ENCODE results near the gene GIT2.
"Not testable (repeated sequence)": the region's sequence is repeated elsewhere in the genome, so short reads cannot be mapped to it uniquely, and the experiment has no call there.

Gene GIT2

GRCh38 chr12:109947521-109947920 lies 48.6 kb downstream of the GIT2 start:
- in situ Hi-C loops (cut with MboI; ENCODE audit: low sequenced_read_pairs), result no loop called here

DNA sequence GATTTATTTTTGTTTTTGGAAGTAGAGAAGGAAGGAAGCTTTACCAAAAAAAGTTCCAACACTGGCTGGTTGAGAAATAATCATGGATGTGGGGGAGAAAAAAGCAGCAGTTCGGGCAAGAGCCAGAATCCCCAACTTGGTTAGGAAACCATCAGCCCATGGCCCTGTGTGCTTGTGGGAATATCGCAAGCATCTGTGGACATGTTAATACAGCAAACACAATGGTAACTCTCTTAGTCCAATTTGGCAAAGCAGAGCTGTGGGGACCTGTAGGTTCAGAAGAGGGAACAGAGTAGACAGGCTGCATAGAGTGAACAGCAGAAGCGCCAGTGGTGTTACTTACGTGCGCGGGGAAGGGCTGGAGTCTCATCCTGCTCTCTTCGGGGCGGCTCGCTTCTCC lies 49.3 kb downstream of the GIT2 start:
- in situ Hi-C loops (cut with MboI; ENCODE audit: low sequenced_read_pairs), result no loop called here

DNA sequence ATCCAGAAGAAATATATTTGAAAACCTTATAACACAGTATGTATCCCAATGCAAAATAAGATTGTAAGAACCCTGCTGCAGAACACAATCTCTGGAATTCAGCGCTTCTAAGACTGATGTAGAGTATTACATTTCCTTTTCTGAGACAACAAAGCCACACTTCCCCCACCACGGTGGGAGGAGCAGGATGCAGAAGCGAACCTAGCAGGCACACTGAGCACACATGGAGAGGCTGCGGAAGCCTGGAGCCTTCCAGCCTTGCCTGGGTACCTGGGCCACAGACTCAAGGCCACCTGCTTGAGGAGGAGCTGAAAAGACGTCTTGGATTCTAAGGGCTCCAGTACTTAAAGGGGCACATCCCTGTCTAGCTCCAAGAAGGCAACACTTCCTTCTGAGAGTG lies 49.7 kb downstream of the GIT2 start:
- in situ Hi-C loops (cut with MboI; ENCODE audit: low sequenced_read_pairs), result no loop called here

DNA sequence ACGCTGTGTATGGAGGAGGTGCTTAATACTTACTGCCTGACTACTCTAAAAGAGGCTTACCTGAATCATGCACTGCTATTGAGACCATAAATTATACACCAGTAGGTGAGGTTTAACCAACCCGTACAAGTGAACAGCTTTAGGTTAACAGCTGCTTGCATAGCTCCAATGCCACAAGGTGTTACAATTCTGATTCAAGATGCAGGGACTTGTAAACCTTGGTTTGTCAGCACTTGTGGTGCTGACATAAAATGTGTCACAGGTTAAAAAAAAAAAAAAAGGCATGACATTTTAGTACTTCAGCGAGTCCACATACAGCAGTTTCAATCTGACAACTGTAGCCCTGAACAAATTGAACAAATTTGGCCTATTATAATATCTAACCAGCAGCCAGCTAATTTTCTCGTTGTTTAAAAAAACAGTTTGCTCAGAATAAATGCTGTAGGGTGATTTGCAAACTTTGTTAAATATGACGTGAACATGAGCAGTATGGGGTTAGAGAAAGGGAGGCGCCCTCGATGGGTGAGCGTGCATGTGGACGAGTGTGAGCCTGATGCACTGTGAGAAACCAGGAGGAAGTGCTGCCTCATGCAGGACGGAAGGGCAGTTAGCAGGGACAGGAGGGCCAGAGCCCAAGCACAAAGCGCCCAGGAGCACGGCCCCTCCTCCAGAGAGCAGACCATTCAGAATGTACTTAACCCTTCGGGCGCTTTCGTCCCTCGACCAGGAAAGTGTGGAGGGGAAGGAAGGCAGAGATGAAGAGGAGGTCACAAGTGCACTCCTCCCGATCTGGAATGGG lies 51.4 kb downstream of the GIT2 start:
- in situ Hi-C loops (cut with MboI; ENCODE audit: low sequenced_read_pairs), result no loop called here

DNA sequence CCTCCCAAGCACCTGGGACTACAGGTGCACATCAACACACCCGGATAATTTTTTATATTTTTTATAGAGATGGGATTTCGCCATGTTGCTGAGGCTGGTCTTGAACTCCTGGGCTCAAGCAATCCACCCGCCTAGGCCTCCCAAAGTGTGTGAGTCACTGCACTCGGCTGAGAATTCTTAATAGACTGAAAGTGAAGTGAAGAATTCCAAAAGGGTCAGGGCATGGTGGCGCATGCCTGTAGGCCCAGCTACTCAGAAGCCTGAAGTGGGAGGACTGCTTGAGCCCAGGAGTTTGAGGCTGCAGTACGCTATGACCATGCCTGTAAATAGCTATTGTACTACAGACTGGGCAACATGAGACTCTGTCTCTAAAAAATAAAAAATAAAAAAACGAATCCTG lies 52.4 kb downstream of the GIT2 start:
- in situ Hi-C loops (cut with MboI; ENCODE audit: low sequenced_read_pairs), result no loop called here

- in situ Hi-C loops (cut with MboI; ENCODE audit: low sequenced_read_pairs), result no loop called here
Measured at GRCh38 chr12:109940339-109940923, 55.7 kb downstream of the GIT2 start.

- in situ Hi-C loops (cut with MboI; ENCODE audit: low sequenced_read_pairs), result no loop called here
Measured at GRCh38 chr12:109939504-109939903, 56.7 kb downstream of the GIT2 start.

DNA sequence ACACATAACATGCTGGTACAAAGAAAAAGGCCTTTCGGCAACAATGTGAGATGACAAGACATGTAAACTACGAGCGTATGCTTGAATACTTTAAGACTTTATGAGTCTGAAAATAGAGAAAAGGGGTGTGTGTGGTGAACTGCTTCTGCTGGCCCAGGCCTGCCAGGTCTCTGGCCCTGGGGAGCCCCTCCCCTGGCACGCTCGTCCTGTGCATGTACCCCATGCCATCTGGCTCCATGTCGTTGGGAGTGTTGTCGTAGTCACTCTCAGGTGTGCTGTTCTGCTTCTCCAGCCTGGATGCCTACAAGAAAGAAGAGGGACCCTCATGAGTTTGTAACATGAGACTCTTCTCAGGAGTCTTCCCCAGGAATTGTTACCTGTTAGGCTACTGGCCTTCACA lies 57.2 kb downstream of the GIT2 start:
- in situ Hi-C loops (cut with MboI; ENCODE audit: low sequenced_read_pairs), result no loop called here

DNA sequence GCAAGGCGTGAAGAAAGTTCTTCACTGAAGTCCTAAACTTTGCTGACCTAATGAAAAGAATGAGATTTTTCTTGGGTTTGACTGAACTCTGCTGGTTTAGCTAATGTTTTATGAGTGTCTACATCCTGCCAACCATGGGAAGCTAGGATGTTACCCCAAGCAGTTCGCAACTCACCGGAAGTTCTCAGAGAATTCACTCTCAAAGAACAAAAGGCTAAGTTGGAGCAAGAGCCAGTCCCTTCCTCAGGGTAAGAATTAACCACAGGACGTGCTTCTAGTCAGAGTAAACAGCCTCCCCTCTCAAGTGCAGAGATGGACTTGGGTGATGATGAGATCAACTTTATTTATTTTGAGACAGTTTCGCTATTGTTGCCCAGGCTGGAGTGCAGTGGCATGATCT lies 58.8 kb downstream of the GIT2 start:
- in situ Hi-C loops (cut with MboI; ENCODE audit: low sequenced_read_pairs), result no loop called here

DNA sequence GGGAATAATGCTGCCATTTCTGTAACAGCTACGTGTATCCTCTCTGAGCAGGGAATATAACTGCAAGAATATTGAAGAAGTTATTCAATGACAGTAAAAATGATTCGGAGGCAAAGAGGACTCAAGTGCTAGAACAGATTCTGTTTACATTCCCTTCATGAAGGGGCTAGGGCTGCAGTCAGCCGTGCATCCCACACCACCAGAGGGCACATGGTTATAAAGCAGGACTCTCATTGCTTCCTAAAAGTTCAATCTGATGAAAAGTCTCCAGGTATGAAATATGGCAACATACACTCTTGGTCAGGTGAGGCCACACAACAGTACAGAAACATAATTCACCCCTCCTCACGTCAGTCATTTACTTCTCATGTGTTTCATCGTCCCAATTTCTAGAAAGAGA lies 62.1 kb downstream of the GIT2 start:
- in situ Hi-C loops (cut with MboI; ENCODE audit: low sequenced_read_pairs), result no loop called here

DNA sequence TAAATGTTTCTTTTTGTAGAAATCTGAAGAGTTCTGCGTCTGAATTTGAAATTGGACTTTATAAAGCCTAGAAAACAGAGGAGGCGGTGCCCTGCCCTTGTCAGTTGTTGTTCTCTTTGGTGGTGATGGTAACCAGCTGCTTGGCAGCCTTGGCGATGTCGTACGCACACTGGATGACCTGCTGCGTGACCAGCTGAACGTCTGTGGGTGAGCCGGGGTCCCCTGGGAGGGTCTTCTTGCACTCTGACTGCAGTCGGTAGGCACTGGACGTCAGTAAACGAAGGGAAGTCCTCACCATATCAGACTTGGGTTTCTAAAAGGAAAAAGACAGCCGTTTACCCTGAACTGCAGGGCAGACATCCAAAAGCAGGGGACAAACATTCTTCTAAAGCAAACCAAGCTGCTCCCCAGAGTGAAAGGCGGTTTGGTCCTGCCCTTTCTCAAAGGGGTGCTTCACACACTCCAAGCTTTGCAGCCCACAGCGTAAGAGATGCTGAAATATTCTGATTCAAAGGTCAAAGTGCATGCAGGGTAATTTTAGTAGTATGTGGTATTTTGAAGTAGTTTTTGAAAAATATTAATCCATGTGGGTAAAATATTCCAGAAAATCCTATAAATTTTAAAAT lies 63.2 kb downstream of the GIT2 start:
- in situ Hi-C loops (cut with MboI; ENCODE audit: low sequenced_read_pairs), result no loop called here

DNA sequence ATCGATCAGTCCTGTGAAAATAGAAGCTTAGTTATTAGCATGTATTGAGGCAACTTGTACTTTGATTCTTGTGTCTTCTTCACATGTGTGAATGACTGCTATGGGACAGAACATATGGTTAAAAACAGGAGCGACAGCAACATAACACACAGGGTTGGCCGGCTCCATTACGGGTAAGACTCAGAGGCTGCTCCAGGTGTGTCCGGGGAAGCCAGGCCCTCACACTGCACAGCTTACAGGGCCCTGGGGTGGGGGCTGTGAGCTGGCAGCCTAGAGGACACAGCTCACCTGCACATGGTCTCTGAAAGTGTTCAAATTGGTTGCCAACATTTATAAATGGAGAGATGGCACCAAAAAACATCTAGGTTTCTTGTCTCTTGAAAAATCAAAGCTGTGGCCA lies 65.0 kb downstream of the GIT2 start:
- in situ Hi-C loops (cut with MboI; ENCODE audit: low sequenced_read_pairs), result no loop called here

GRCh38 chr12:109930028-109930800 lies 66.0 kb downstream of the GIT2 start:
- in situ Hi-C loops (cut with MboI; ENCODE audit: low sequenced_read_pairs), result no loop called here

- in situ Hi-C loops (cut with MboI; ENCODE audit: low sequenced_read_pairs), result not testable (repeated sequence)
Measured at GRCh38 chr12:109929326-109929725, 66.8 kb downstream of the GIT2 start.

- in situ Hi-C loops (cut with MboI; ENCODE audit: low sequenced_read_pairs), result no loop called here
Measured at GRCh38 chr12:109928058-109928656, 68.0 kb downstream of the GIT2 start.

GRCh38 chr12:109927622-109928021 lies 68.5 kb downstream of the GIT2 start:
- in situ Hi-C loops (cut with MboI; ENCODE audit: low sequenced_read_pairs), result no loop called here

GRCh38 chr12:109926488-109927210 lies 69.5 kb downstream of the GIT2 start:
- in situ Hi-C loops (cut with MboI; ENCODE audit: low sequenced_read_pairs), result no loop called here

- in situ Hi-C loops (cut with MboI; ENCODE audit: low sequenced_read_pairs), result no loop called here
Measured at GRCh38 chr12:109926016-109926415, 70.2 kb downstream of the GIT2 start.

GRCh38 chr12:109925185-109925840 lies 70.9 kb downstream of the GIT2 start:
- in situ Hi-C loops (cut with MboI; ENCODE audit: low sequenced_read_pairs), result no loop called here
